Measurements from ENCODE around the gene PTGER2.
A peak's percentile ranks its signal among the peaks of the same experiment; 100 is the strongest.

PTGER2 gene

GRCh38 chr14:52339262-52339661, 25.1 kb downstream of the PTGER2 start:
- DNase-seq: no peak

GRCh38 chr14:52342849-52343596, 28.9 kb downstream of the PTGER2 start:
- no peak for DNase-seq

- DNase-seq: no peak
Measured at GRCh38 chr14:52346778-52347177, 32.7 kb downstream of the PTGER2 start.

GRCh38 chr14:52348279-52348678, 34.2 kb downstream of the PTGER2 start:
- DNase-seq: no peak

GRCh38 chr14:52348776-52349175, 34.7 kb downstream of the PTGER2 start:
- DNase-seq: no peak

GRCh38 chr14:52349731-52350130, 35.6 kb downstream of the PTGER2 start:
- no peak for DNase-seq

GRCh38 chr14:52350445-52350844, 36.3 kb downstream of the PTGER2 start:
- DNase-seq: no peak

- DNase-seq: no peak
Measured at GRCh38 chr14:52351233-52352060, 37.3 kb downstream of the PTGER2 start.

- DNase-seq: peak in 1 of 3 experiments; percentile 19
Measured at GRCh38 chr14:52352061-52352491, 38.0 kb downstream of the PTGER2 start.

- DNase-seq: peak in 1 of 3 experiments; percentile 19
Measured at GRCh38 chr14:52352569-52352968, 38.5 kb downstream of the PTGER2 start.

- no peak for DNase-seq
Measured at GRCh38 chr14:52354242-52354641, 40.1 kb downstream of the PTGER2 start.

- DNase-seq: no peak
Measured at GRCh38 chr14:52355016-52355431, 40.9 kb downstream of the PTGER2 start.

GRCh38 chr14:52355526-52355925, 41.4 kb downstream of the PTGER2 start:
- DNase-seq: no peak

- DNase-seq: peak; percentile 12 to 79 (median 41)
Measured at GRCh38 chr14:52356025-52356424, 41.9 kb downstream of the PTGER2 start.

- no peak for DNase-seq
Measured at GRCh38 chr14:52360831-52361230, 46.7 kb downstream of the PTGER2 start.

- no peak for DNase-seq
Measured at GRCh38 chr14:52363041-52363704, 49.1 kb downstream of the PTGER2 start.

GRCh38 chr14:52363961-52364360, 49.8 kb downstream of the PTGER2 start:
- no peak for DNase-seq

- DNase-seq: no peak
Measured at GRCh38 chr14:52365071-52365470, 51.0 kb downstream of the PTGER2 start.

GRCh38 chr14:52366796-52367315, 52.7 kb downstream of the PTGER2 start:
- DNase-seq: no peak

- DNase-seq: no peak
Measured at GRCh38 chr14:52369305-52369801, 55.2 kb downstream of the PTGER2 start.

GRCh38 chr14:52370406-52370935, 56.4 kb downstream of the PTGER2 start:
- DNase-seq: no peak

- DNase-seq: no peak
Measured at GRCh38 chr14:52377940-52378339, 63.8 kb downstream of the PTGER2 start.

Data from NCI-H1417 (cell line).